K562 (cell line): ENCODE results near the gene DAB1. TPM values are rescaled to one million over a fixed set of nuclear protein-coding genes. Genes with fewer than 3 reads are reported as not detected.

ENCODE experiments used
- GATAD2A ChIP-seq: fragments of 450-650 bp; IDR thresholded peaks from 2 replicates; pipeline ENCODE4 v1.6.1; 2017
- GTF2E2 ChIP-seq: fragments of 200-800 bp; sonication (Bioruptor generic); IDR thresholded peaks from 2 replicates; pipeline ENCODE4 v1.6.1; 2016; ENCODE audit warnings: missing genetic modification characterization, missing compliant biosample characterization
- MAFK ChIP-seq: IDR thresholded peaks from 2 replicates; pipeline ENCODE4 v1.6.1; 2011; ENCODE audit warnings: low read length, improper control_type of control experiment
- MYBL2 ChIP-seq, 2 experiments: fragments of 450-650 bp in 1 of 2; sonication (generic) in 1 of 2; formaldehyde crosslinking in 1 of 2; IDR thresholded peaks; 2 replicates each; pipeline versions ENCODE4 v1.6.1 to v1.8.1; 2017 to 2022; ENCODE audit warnings: borderline replicate concordance in 1 of 2, inconsistent platforms in 1 of 2, low read depth in 1 of 2, mild to moderate bottlenecking in 1 of 2, missing genetic modification reagents in 1 of 2, moderate library complexity in 1 of 2
- NR2C2 ChIP-seq, 2 experiments: fragments of 200-800 bp in 1 of 2; sonication (Bioruptor generic) in 1 of 2; sonication (generic) in 1 of 2; formaldehyde crosslinking in 1 of 2; IDR thresholded peaks; 2 replicates each; pipeline versions ENCODE4 v1.6.1 to v1.8.0; 2016 to 2022; ENCODE audit warnings: mild to moderate bottlenecking in 1 of 2, missing compliant biosample characterization in 1 of 2, missing genetic modification characterization in 1 of 2, missing genetic modification reagents in 1 of 2
- TCF7L2 ChIP-seq: fragments of 150-350 bp; IDR thresholded peaks from 2 replicates; pipeline ENCODE4 v1.6.1; 2016; ENCODE audit warnings: low read depth, mild to moderate bottlenecking, low read length, moderate library complexity
- TSHZ1 ChIP-seq: fragments of 250-450 bp; sonication (Bioruptor Pico); IDR thresholded peaks from 2 replicates; pipeline ENCODE4 v1.4.0; 2020; ENCODE audit warnings: mild to moderate bottlenecking, moderate library complexity
- ZNF589 ChIP-seq: fragments of 200-800 bp; sonication (Bioruptor generic); IDR thresholded peaks from 2 replicates; pipeline ENCODE4 v1.6.1; 2016; ENCODE audit warnings: low read depth, missing genetic modification characterization, missing compliant biosample characterization
- polyA plus RNA-seq, 8 experiments: library from polyadenylated mRNA; depleted of rRNA in 4 of 8; stranded (reverse) in 5 of 8; unstranded in 3 of 8; fragments of >200 nt; fragmentation: Nextera tagmentation in 2 of 8; fragmentation: Illumina TruSeq in 1 of 8; extraction: Ambion mirVana in 2 of 8; extraction: Trizol in 1 of 8; gene quantifications; 2 replicates each; pipeline versions ENCODE4 v1.2.1 to v1.2.3, GENCODE V29; 2011 to 2014; ENCODE audit warnings: inconsistent platforms in 1 of 8, missing spikeins in 1 of 8
- total RNA-seq, 7 experiments: library from RNA; depleted of rRNA in 6 of 7; stranded (reverse); fragments of >200 nt in 6 of 7; fragmentation: Illumina TruSeq in 2 of 7; extraction: Trizol in 2 of 7; gene quantifications; 2 replicates each; pipeline versions ENCODE4 v1.2.1 to v1.2.3, GENCODE V29; 2011 to 2021; ENCODE audit warnings: low replicate concordance in 1 of 7

The DAB1 gene
- total and polyA plus RNA-seq, 9 of the 15 experiments (the other 6 are each of a cell fraction or from before 2014, with no cell fraction given), result not detected

GRCh38 chr1:57188168-57188567, 235.7 kb downstream of the DAB1 start (continued):
- no peak for TF ChIP-seq GTF2E2 (tag)
- TF ChIP-seq TSHZ1, result no peak
- TF ChIP-seq GATAD2A, result no peak
- TF ChIP-seq TCF7L2, result no peak
- no peak for TF ChIP-seq MYBL2 (IDR thresholded peaks at IDR 0.05; ENCODE audit: low read depth)
- TF ChIP-seq MYBL2 (CRISPR knock-in tag; IDR thresholded peaks at IDR 0.05; ENCODE audit: borderline replicate concordance), result no peak
- no peak for TF ChIP-seq MAFK
- no peak for TF ChIP-seq NR2C2 (CRISPR knock-in tag; IDR thresholded peaks at IDR 0.05)
- TF ChIP-seq NR2C2 (tag; IDR thresholded peaks at IDR 0.05), result no peak
- TF ChIP-seq ZNF589 (CRISPR knock-in tag), result no peak
